Activated CD8-positive, alpha-beta memory T cell treated with anti-CD3 and anti-CD28 coated beads, Interleukin-2, amount 50 U/mL, for 4 hours (primary cell): ENCODE results near the gene UNC93B1.
A peak's percentile ranks its signal among the peaks of the same experiment; 100 is the strongest.

Experiments
- DNase-seq: peaks from one replicate; pipeline ENCODE4 v3.0.0-alpha.2; 2020

Gene UNC93B1

DNA sequence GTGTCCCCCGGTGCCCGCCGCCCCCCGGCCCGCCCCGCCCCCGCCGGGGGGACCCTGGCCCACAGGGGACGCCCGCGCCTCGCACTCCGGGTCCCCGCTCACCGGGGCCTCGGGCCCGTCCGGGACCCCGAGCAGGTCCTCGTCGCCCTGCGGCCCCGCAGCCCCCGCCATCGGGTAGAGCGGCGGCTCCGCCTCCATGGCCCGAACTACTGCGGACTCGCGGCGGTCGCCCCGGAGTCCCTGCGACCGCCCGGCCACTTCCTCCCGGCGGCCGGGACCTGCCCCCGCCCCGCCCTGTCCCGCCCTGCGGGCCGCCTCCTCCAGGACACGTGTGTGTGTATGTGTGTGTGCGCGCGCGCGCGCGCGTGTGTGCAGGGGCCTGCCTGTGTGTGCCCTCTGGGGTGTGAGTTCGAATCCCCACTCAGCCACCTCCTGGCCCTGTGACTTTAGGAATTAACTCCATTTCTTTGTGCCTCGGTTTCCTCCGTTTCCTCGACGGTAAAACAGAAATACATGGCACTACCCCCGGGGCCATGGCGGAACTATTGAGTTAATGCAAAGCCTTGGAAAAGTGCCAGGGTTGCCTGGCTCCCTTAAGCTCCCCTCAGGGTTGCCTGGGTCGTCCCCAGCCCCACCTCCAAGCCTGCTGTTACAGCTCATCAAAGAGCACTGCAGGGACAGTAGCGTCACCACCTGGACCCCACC, at the start of gene UNC93B1:
TSS of gene UNC93B1 (minus strand) at position 252 of the 705 bp plus-strand sequence. CDS start at position 198, 54 bp downstream.
- peak; percentile 75 for DNase-seq

DNA sequence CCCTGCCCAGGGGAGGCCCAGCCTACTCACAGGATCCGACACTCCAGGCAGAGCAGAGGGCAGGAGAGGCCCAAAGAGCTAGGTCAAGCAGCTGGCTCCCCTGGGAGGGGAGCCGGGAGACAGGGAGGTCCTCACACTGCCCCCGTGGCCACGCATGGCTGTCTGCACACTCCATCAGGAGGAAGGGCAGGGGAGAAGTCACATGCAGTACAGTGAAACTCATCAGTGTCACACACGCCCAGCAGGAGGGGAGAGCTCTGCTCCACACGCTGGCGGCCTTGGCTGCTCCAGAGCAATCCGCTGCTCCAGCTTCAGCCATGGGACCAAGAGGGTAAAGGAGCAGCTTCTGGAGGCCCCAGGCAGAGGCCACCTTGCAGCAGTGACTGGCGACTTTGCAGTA, 49.2 kb upstream of the UNC93B1 start:
- no peak for DNase-seq

DNA sequence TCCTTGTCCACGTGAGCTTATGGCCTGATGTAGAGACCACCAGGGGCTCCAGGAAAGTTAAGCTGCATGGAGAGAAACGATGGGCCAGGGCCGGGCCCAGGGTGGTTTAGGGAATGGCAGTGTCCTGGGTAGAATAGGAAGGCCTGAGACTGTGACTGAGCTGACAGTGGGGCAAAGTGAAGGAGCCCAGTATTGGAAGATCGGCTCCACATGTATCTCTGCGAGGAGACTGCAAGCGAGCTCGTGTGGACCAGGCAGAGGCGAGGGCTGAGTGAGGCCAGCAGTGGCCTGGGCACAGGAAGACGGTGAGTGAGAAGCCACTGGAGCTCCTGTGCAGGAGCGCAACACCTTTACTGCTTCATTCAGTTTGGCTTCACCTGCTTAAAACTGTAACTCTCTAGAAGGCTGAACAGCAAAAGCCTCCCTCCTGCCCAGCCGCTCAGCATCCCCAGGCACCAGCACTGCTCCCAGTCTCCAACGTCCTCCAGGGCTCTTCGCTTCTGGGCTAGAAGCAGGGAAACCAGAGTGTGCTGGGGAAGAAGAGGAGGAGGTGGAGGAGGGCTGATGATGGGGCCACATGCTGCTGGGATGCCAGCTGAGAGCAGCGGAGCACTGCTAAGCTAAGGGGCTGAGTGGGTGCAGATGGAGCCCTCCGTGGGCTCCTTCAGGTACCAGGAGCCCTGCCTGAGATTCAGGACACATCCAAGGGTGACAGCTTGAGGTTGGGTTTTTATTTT, 48.4 kb upstream of the UNC93B1 start:
- DNase-seq = no peak

DNA sequence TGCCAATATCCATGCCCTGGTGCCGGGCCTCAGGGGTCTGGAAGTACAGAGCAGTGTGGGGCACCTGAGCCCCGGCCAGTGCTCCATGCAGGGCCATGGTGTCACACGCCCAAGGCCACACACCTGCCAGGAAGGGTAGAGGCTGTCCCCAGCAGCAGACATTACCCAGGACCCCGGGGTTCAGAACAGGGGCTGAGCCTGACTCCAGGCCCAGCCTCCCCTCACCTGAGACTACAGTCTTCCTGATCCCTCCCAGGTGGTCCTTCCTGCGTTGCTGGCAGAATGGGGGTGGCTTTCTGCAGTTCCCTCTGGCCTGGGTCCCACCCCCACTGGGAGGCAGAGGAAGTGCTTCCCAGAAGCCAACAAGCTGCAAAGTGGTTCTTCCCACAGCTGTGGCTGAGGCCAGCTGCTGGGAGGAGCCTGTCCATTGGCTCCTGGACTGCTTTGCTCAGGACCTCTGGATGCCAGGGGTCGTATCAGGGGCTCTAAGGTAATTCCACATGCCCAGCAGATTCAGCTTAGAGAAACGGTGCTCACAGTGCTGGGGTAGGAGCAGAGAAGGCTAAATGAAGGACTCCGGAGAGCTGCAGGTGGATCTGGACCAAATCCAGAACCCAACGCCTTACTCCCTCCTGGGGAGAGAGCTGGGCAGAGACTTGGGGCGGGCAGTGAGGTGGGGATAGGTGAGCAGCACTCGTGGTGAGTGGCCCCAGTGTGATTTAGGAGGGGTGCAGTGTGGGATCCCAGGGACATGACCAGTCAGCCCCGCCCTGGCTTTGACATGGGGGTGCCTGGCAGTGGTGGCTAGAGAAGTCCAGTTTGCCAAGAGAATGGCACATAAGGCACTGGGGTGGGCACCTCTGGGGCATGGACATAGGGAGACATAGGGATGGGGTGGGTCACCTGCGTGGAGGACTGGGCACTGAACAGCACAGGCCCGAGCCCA, 47.6 kb upstream of the UNC93B1 start:
- no peak for DNase-seq

DNA sequence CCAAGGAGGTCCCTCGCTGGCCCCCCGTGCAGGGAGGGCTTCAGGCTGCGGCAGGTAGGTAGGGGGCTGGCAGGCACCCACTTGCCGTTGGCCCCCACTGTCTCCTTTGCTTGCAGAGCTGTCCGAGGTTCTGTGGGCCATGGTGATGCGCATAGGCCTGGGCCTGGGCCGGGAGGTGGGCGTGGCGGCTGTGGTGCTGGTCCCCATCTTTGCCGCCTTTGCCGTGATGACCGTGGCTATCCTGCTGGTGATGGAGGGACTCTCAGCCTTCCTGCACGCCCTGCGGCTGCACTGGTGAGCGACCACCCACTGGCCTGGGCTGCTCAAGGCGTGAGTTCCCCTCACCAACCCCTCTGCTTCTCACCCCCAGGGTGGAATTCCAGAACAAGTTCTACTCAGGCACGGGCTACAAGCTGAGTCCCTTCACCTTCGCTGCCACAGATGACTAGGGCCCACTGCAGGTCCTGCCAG, 46.5 kb upstream of the UNC93B1 start:
- no peak for DNase-seq

- no peak for DNase-seq
Observed at GRCh38 chr11:68049509-68050370, 45.8 kb upstream of the UNC93B1 start.

DNA sequence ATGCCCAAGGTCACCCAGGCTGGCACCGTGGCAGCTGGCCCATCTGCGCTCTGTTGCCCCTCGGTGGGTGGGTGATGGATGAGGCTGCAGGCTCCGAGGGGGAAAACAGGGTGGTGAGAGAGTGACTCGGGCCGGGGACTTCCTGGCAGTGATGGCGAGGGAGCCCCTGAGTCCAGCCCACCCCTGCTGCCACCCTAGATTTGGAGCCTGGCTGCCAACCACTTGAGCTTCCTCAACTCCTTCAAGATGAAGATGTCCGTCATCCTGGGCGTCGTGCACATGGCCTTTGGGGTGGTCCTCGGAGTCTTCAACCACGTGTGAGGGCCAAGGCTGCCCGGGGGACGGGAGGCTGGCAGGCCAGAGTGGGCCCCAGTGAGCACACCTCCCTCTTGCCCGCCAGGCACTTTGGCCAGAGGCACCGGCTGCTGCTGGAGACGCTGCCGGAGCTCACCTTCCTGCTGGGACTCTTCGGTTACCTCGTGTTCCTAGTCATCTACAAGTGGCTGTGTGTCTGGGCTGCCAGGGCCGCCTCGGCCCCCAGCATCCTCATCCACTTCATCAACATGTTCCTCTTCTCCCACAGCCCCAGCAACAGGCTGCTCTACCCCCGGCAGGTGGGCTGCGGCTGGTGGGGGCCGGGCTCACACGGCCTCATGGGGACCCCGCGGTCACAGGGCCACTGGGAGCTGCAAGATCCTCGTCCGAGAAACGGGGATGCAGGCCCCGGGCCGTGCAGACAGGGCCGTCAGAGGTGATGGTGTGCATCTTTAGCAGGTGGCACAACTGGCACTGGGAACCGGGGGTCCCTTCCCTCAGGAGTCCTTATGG, 45.0 kb upstream of the UNC93B1 start:
- DNase-seq = no peak

GRCh38 chr11:68047437-68048290, 43.8 kb upstream of the UNC93B1 start:
- DNase-seq = no peak

DNA sequence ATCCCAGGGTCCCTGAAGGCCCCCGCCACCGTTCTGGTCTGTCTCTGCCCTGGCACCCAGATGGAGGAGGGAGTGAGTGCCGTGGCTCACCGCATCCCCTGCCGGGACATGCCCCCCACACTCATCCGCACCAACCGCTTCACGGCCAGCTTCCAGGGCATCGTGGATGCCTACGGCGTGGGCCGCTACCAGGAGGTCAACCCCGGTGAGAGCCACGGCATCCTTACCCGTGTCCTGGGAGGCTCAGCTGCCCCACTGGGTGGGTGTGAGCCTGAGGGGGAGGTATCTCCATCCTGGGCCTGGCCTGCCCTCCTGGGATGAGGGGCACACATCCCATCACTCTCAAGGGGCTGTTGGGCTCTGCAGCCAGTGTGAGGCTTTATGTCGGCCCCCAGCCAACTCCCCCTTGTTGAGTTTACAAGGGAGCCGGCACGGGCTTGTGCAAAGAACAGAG, 41.0 kb upstream of the UNC93B1 start:
- DNase-seq = no peak

DNA sequence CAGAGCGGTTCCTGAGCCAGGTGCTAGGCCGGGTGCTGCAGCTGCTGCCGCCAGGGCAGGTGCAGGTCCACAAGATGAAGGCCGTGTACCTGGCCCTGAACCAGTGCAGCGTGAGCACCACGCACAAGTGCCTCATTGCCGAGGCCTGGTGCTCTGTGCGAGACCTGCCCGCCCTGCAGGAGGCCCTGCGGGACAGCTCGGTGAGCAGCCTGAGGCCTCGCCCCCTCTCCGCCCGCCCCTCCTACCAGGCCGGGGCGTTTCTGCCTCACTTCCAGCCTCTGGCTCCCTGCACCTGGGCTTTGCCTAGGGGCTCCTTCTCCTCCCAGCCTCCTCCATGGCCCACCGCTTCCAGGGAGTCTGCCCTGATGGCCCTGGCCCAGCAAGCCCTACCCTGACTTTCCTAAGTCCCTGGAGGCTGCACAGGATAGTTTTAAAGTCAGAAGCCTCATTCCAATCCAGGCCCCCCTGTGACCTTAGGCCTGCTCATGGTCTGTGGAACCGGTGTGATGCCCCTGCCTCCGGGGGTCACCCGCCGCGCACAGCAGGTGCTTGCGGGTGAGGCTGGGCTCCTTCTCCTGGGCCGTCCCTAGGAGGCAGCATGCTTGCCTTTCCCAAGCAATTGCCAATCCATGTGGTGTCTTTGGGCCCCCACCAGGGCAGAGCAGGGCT, 40.4 kb upstream of the UNC93B1 start:
- DNase-seq = no peak

DNA sequence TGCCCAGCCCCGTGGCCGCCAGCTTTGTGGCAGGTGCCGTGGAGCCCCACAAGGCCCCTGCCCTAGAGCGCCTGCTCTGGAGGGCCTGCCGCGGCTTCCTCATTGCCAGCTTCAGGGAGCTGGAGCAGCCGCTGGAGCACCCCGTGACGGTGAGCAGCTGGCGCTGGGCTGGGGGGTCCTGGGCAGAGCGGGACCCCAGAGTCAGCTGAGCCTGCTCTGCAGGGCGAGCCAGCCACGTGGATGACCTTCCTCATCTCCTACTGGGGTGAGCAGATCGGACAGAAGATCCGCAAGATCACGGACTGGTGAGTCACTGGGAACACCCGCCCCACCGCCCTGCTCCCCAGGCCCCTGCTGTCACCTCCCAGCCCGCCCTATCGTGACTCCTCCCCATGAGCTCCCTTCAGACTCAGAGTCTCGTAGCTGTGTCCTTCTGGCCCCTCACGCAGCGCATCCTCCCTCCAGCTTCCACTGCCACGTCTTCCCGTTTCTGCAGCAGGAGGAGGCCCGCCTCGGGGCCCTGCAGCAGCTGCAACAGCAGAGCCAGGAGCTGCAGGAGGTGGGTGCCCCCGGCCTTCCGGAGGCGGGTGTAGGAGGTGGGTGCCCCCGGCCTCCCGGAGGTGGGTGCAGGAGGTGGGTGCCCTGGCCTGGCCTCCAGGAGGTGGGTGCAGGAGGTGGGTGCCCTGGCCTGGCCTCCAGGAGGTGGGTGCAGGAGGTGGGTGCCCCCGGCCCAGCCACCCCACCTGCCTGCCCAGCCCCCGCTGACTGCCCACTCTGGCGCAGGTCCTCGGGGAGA, 39.6 kb upstream of the UNC93B1 start:
- no peak for DNase-seq

GRCh38 chr11:68043029-68043348, 39.1 kb upstream of the UNC93B1 start:
- no peak for DNase-seq

- no peak for DNase-seq
Observed at GRCh38 chr11:68042219-68043028, 38.5 kb upstream of the UNC93B1 start.

DNA sequence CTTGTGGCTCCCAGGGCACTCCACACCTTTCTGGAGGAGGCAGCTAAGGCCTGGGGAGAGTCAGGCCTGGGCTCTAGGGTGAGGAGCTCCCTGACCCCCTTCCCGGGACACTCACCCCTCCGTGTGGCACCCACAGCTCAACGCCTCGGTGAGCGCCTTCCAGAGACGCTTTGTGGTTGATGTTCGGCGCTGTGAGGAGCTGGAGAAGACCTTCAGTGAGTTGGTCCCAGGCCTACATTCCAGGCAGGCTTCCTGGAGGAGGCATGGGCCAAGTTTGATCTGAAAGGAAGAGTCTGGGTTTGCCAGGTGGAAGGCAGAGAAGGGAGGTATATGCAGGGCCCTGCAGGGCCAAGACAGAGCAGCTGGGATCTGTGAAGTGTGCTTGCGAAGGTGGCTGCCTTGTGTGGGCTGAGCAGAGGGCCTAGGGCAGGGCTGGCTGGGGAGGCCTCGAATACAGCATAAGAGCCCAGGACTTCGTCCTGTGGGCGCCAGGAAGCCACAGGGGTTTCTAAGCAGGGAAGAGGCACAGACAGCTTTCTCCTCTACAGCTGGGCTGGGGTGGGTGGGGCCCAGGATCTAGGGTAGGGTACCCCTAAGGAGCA, 37.8 kb upstream of the UNC93B1 start:
- DNase-seq = no peak

DNA sequence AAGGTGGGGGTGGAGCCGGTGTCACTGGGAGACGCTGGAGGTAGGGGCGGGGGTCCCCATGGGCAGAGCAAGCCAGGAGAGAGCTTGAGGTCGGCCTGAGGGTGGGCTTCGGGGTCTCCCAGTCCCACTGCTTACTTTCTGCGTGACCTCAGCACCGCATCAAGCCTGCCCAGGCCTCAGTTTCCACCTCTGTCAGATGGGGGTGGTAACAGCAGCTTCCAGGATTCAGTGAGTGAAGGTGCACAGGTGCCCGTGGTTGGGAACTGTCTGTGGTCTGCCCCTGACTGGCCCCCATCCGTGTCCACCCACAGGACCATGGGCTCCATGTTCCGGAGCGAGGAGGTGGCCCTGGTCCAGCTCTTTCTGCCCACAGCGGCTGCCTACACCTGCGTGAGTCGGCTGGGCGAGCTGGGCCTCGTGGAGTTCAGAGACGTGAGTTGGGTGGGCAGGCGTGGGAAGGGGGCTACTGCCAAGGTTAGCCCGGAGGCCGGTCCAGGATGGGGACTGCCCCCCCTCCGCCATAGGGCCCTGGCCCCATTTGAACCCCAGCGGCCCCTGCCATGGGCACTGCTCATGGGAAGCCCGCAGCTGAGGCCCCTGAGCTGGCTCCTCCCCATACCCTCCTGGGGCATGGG, 37.2 kb upstream of the UNC93B1 start:
- DNase-seq = no peak

DNA sequence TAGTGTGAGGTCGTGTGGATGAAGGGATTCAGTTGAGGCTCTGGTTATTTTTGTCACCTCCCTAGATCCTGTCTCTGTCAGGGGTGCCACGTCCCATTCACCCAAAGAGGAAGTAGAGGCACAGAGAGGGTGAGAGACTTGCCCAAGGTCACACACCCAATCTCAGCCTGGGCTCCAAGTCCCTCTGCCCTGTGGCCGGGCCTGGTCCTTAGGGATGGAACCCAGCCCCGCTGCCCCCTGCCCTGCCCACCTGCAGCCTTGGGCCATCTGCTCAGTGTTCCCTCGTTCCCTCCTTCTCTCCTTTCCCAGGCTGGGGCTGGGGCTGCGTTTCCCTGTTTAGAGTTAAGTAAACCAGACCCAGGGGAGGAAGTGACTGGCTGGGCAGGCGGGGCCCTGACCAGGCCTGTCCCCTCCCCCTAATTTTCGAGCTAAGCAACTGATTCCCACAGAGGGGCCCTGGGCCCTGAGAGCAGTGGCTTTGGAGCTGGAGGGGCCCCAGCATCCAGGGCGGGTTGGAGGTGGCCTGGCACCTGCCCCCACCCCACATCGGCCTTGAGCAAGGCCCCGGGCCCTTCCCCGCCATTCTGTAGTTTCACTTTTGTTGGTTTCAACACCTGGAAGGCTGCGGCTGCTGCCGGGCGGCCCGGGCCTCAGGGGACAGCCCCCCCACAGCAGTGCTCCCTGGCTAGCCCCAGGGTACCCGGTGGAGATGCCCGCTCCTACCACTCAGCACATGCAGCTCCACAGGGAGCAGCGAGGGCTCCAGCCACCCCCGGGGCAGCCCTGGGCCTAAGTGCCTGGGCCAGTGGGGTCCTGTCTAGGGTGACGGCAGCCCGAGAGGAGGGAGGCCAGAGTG, 36.4 kb upstream of the UNC93B1 start:
- DNase-seq = peak; percentile 41
